Activated CD8-positive, alpha-beta T cell treated with anti-CD3 and anti-CD28 coated beads for 36 hours (primary cell): ENCODE measurements around the gene CBX4. TPM values are rescaled to one million over a fixed set of nuclear protein-coding genes. Genes with fewer than 3 reads are reported as not detected.

Experiments
- ATAC-seq: fragments of 200-7000 bp; cut with Tn5 transposase; one replicate; pipeline ENCODE4 v1.10.0; 2021; ENCODE audit warnings: mild to moderate bottlenecking, moderate library complexity
- CTCF ChIA-PET: fragments of 350-600 bp; sonication (Branson Sonifier 250); formaldehyde crosslinking; loops from one replicate; lab custom pipeline; 2021; ENCODE audit warnings: antibody characterized with exemption; lab: Charles Lee
- POLR2A ChIA-PET: fragments of 350-600 bp; sonication (Branson Sonifier 250); formaldehyde crosslinking; loops from one replicate; lab custom pipeline; 2021; ENCODE audit warnings: antibody characterized with exemption; lab: Charles Lee
- DNase-seq: peaks from one replicate; pipeline ENCODE4 v3.0.0-alpha.2; 2020
- H3K27ac Mint-ChIP-seq: one replicate; pipeline ENCODE4 v1.8.0; 2021; ENCODE audit warnings: mild to moderate bottlenecking, mixed read lengths
- H3K27me3 Mint-ChIP-seq: one replicate; pipeline ENCODE4 v1.8.0; 2021; ENCODE audit warnings: mixed read lengths
- H3K36me3 Mint-ChIP-seq: one replicate; pipeline ENCODE4 v1.8.0; 2021; ENCODE audit warnings: low read depth, mixed read lengths
- H3K4me1 Mint-ChIP-seq: one replicate; pipeline ENCODE4 v1.8.0; 2021; ENCODE audit warnings: low read depth, mixed read lengths
- H3K4me3 Mint-ChIP-seq: one replicate; pipeline ENCODE4 v1.8.0; 2021; ENCODE audit warnings: mild to moderate bottlenecking, moderate library complexity, mixed read lengths
- H3K9me3 Mint-ChIP-seq: one replicate; pipeline ENCODE4 v1.8.0; 2021; ENCODE audit warnings: mixed read lengths
- intact Hi-C: fragments of 100-400 bp; cut with micrococcal nuclease; formaldehyde crosslinking; loops from one replicate; pipeline ENCODE4 v1.10.0; 2022
- total RNA-seq, 2 experiments: library from RNA; stranded (reverse); gene quantifications; one replicate each; pipeline ENCODE4 v1.2.3, GENCODE V29; 2021
- TF ChIP-seq, protein P1 (sequence below): fragments of 200-600 bp; IDR thresholded peaks from one replicate; pipeline ENCODE4 v1.8.0; 2022; ENCODE audit warnings: antibody characterized with exemption, mild to moderate bottlenecking

CBX4 gene
- total RNA-seq, 2 experiments from 2014 or later: 23.9 to 28.0 TPM

DNA sequence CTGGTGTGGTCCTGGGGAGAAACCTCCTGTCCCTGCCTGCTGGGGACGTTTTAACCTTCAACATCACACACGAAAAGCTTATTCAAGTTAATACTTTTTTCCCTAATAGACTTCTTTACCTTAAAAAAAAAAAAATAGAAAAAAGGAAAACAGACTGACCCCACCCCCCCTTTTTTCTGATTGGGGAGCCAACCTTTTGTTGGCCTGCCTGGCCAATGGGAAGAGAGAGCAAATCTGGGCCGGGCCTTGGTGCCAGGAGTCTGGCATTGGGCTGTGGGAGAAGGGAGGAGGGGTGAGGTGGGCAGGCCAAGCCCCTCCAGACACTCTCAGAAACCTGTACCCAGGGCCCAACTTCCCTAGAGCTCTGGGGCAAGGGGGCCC, 45.3 kb downstream of the CBX4 start:
- ChIA-PET CTCF (interaction anchor here (1.6 to 1.8 kb wide), 2 partner anchors 46 to 51 kb away, joined by 6 read pairs; partner anchors contain the start of gene CBX4), POLR2A (interaction anchor here (0.7 to 1.3 kb wide), 3 partner anchors 10 to 19 kb away, joined by 3 to 4 read pairs (median 3); partner anchors contain the start of gene CBX2)
- Mint-ChIP-seq H3K4me1 (peaks cover 19% of the 10 kb centered on the region), H3K36me3 (peaks cover 3% of the 10 kb centered on the region), H3K27ac (no peak overlapping the region), H3K27me3 (peaks cover 34% of the 10 kb centered on the region), H3K9me3 (no peaks in the 10 kb centered on the region), H3K4me3 (no peak overlapping the region)
- intact Hi-C loops: no loop called here
- DNase-seq (no peak), ATAC-seq (no peak)
- TF ChIP-seq, protein P1, sequence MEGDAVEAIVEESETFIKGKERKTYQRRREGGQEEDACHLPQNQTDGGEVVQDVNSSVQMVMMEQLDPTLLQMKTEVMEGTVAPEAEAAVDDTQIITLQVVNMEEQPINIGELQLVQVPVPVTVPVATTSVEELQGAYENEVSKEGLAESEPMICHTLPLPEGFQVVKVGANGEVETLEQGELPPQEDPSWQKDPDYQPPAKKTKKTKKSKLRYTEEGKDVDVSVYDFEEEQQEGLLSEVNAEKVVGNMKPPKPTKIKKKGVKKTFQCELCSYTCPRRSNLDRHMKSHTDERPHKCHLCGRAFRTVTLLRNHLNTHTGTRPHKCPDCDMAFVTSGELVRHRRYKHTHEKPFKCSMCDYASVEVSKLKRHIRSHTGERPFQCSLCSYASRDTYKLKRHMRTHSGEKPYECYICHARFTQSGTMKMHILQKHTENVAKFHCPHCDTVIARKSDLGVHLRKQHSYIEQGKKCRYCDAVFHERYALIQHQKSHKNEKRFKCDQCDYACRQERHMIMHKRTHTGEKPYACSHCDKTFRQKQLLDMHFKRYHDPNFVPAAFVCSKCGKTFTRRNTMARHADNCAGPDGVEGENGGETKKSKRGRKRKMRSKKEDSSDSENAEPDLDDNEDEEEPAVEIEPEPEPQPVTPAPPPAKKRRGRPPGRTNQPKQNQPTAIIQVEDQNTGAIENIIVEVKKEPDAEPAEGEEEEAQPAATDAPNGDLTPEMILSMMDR: no peak

DNA sequence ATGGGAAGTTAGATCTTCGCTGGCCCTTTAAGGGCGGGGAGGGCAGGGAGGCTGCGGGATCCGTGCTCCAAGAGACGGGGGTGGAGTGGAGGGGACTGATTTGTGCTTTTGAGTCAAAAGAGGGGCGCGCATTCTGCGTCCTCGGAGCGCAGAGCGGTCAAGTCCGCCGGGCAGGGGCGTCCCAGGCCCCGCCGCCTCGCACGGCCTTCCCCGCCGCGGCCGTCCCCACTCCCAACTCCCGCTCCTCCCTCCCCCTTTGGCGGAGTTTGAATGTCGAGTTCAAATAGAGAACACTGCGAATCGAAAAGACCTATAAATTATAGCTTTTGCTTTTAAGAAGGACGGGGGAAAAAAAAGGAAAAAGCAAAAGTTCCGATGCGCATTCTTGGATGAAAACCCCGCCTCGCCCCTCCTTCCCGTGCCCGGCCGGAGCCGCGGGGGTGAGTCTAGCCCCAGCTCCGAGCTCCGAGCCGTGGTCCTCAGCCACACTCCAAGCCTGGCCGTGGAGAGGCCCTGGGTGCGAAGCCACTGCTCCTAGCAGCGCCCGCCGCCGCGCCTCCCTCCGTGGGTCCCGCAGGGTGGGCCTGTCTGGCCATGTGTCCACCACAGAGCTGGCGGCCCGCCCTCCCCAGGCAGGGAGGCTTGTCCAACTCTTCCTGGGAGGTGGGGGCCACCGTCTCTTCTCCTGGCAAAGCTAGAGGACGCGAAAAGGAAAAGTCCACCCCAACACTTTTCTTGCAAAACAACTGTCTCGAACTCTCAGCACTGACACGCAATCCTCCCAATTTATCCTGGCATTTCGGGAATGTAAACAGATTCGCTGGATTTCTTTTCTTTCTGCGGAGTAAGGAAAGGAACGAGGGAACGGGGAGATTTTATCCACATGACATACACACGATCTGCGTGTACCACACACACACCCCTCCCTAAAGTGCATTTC, 46.0 kb downstream of the CBX4 start:
- ATAC-seq: no peak
- H3K4me1 Mint-ChIP-seq: peaks cover 14% of the 10 kb centered on the region
- ChIA-PET POLR2A (interaction anchor here (1.0 to 1.3 kb wide), 2 partner anchors 15 to 19 kb away, joined by 3 to 4 read pairs; partner anchors contain the start of gene CBX2), CTCF (interaction anchor here (1.8 kb wide), 1 partner anchor 51 kb away, joined by 6 read pairs; no protein-coding TSS in a partner anchor)
- no peak overlapping the region for H3K4me3 Mint-ChIP-seq
- no peak overlapping the region for H3K27ac Mint-ChIP-seq
- TF ChIP-seq, protein P1: no peak
- H3K27me3 Mint-ChIP-seq: peaks cover 35% of the 10 kb centered on the region
- intact Hi-C loops: no loop called here
- peaks cover 3% of the 10 kb centered on the region for H3K36me3 Mint-ChIP-seq
- DNase-seq: no peak
- no peaks in the 10 kb centered on the region for H3K9me3 Mint-ChIP-seq

DNA sequence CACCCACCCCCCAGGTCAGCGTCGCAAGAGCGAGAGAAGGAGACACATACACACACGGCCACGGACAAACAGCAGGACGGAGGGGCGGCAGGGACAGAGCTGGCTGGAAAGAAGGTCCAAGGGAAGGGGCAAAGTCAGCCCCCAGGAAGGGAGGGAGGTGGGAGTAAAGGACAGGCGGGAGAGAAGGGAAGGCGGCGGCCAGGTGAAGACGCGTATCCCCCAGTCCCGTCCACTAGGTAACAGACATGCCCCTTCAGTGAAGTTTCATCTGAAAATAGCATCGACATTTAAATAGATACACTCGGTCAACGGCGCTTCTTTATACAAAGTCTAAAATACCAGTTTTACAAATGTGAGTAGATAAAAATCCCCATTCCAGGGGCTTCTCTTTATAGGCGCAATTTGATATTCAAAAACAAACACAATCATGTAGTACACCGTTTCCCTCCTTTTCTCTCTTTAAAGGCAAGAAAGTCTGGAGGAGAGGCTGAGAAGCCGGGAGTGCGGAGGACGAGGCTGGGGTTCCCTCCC, 46.8 kb downstream of the CBX4 start:
- intact Hi-C loops: no loop called here
- ATAC-seq (no peak), DNase-seq (no peak)
- Mint-ChIP-seq H3K27ac (no peak overlapping the region), H3K9me3 (no peaks in the 10 kb centered on the region), H3K36me3 (peaks cover 3% of the 10 kb centered on the region), H3K4me3 (no peak overlapping the region), H3K27me3 (peaks cover 40% of the 10 kb centered on the region), H3K4me1 (peaks cover 14% of the 10 kb centered on the region)
- ChIA-PET CTCF (interaction anchor here (1.3 kb wide), 1 partner anchor 47 kb away, joined by 3 read pairs; no protein-coding TSS in a partner anchor), POLR2A (no interaction called here)
- TF ChIP-seq, protein P1: no peak

DNA sequence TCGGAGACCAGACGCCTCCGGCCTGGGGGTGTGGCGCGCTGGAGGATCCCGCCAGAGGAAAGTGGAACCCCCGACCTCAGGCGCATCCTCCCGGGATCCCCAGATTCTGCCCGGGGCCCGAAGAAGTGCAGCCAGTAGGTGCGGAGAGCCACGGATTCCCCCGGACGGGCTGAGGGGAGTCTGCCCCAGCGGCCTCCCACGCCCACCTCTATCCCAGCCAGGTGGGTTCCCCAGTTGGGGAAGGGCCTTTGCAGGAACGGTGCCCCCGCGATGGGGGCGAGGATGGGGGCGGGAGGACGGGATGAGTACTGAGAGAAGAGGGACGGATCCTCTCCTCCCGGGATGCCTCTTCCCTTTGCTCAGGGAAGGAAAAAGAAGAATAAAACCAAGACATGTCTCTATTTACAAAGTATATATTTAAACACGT, 47.5 kb downstream of the CBX4 start:
- H3K27me3 Mint-ChIP-seq: peaks cover 42% of the 10 kb centered on the region
- POLR2A ChIA-PET: interaction anchor here (1.5 kb wide), 1 partner anchor 131 kb away, joined by 3 read pairs; no protein-coding TSS in a partner anchor
- intact Hi-C loops: no loop called here

More for the DNA sequence above, 47.5 kb downstream of the CBX4 start:
- Mint-ChIP-seq H3K36me3 (peaks cover 3% of the 10 kb centered on the region), H3K4me3 (no peak overlapping the region), H3K27ac (no peak overlapping the region), H3K4me1 (peaks cover 14% of the 10 kb centered on the region), H3K9me3 (no peaks in the 10 kb centered on the region)
- DNase-seq (no peak), ATAC-seq (no peak)
- CTCF ChIA-PET: interaction anchor here (1.3 kb wide), 1 partner anchor 47 kb away, joined by 3 read pairs; no protein-coding TSS in a partner anchor
- TF ChIP-seq, protein P1: no peak
